HG03139 (cell line): ENCODE data around the gene ADH4.
"Not testable (repeated sequence)": the region's sequence is repeated elsewhere in the genome, so short reads cannot be mapped to it uniquely, and the experiment has no call there.

Source experiments
- ATAC-seq: cut with Tn5 transposase; IDR thresholded peaks from one replicate; pipeline ENCODE4 v1.9.1; 2021; ENCODE audit not compliant: unreplicated experiment

Gene ADH4

GRCh38 chr4:99084595-99084994 is 59.5 kb downstream of the ADH4 start:
- no peak for ATAC-seq

- ATAC-seq = no peak
Observed at GRCh38 chr4:99082192-99082591, 61.9 kb downstream of the ADH4 start.

- not testable (repeated sequence) for ATAC-seq
Observed at GRCh38 chr4:99080869-99081268, 63.2 kb downstream of the ADH4 start.

- ATAC-seq = no peak
Observed at GRCh38 chr4:99079625-99080295, 64.3 kb downstream of the ADH4 start.

GRCh38 chr4:99078931-99079624 is 65.0 kb downstream of the ADH4 start:
- no peak for ATAC-seq

GRCh38 chr4:99078336-99078735 is 65.8 kb downstream of the ADH4 start:
- ATAC-seq = no peak

GRCh38 chr4:99077177-99077576 is 66.9 kb downstream of the ADH4 start:
- no peak for ATAC-seq

- ATAC-seq = no peak
Observed at GRCh38 chr4:99076292-99076976, 67.7 kb downstream of the ADH4 start.

- no peak for ATAC-seq
Observed at GRCh38 chr4:99074816-99075215, 69.3 kb downstream of the ADH4 start.
